ENCODE results near the gene UNC5C. TPM values are rescaled to one million over a fixed set of nuclear protein-coding genes. Genes with fewer than 3 reads are reported as not detected.

The UNC5C gene
- total and polyA plus RNA-seq, 4 donors = 0.27 to 1.2 (median 0.78) TPM

GRCh38 chr4:95209927-95210326 is 338.8 kb downstream of the UNC5C start:
- TF ChIP-seq FOXA2 (IDR thresholded peaks at IDR 0.05) (no peak), YY1 (IDR thresholded peaks at IDR 0.05) (no peak), GABPA (IDR thresholded peaks at IDR 0.05 in 1 of 2, conservative IDR thresholded peaks at IDR 0.05 in 1 of 2) (no peak), HNF4G (IDR thresholded peaks at IDR 0.05) (no peak), JUND (IDR thresholded peaks at IDR 0.05) (no peak), ATF3 (IDR thresholded peaks at IDR 0.05) (no peak), REST (IDR thresholded peaks at IDR 0.05) (no peak), RAD21 (IDR thresholded peaks at IDR 0.05) (no peak)
- TF ChIP-seq, protein P1, sequence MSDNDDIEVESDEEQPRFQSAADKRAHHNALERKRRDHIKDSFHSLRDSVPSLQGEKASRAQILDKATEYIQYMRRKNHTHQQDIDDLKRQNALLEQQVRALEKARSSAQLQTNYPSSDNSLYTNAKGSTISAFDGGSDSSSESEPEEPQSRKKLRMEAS (IDR thresholded peaks at IDR 0.05) = no peak
- H3K9me3 ChIP-seq (ENCODE audit: control insufficient read depth in 4 of 4, low read length in 3 of 4) = no peaks in the 10 kb centered on the region
- no peaks in the 10 kb centered on the region for H3K36me3 ChIP-seq (ENCODE audit: control insufficient read depth in 4 of 4, insufficient read depth in 3 of 4, low read depth in 1 of 4, low read length in 3 of 4)
- 68% methylated on average over 1 of the region's 1 CpG for WGBS
- H3K4me1 ChIP-seq (ENCODE audit: control insufficient read depth in 4 of 4, insufficient read depth in 4 of 4, low read length in 3 of 4) = no peaks in the 10 kb centered on the region
- H3K4me3 ChIP-seq (ENCODE audit: low read depth in 1 of 3, low read length in 3 of 3) = no peak overlapping the region
- no peaks in the 10 kb centered on the region for H3K27me3 ChIP-seq (ENCODE audit: control insufficient read depth in 4 of 4, insufficient read depth in 4 of 4, low read length in 3 of 4)
- no peak overlapping the region for H3K9ac ChIP-seq (ENCODE audit: low read depth in 1 of 2, low read length in 2 of 2)
- H3K27ac ChIP-seq (ENCODE audit: low read depth in 1 of 2, low read length in 2 of 2) = no peak overlapping the region
- no peak for DNase-seq (ENCODE audit: low spot score)

GRCh38 chr4:95204873-95205272 is 343.9 kb downstream of the UNC5C start:
- Histone ChIP-seq H3K9ac (ENCODE audit: low read depth in 1 of 2, low read length in 2 of 2) (no peak overlapping the region), H3K4me3 (ENCODE audit: low read depth in 1 of 3, low read length in 3 of 3) (no peak overlapping the region), H3K36me3 (ENCODE audit: control insufficient read depth in 4 of 4, insufficient read depth in 3 of 4, low read depth in 1 of 4, low read length in 3 of 4) (no peaks in the 10 kb centered on the region), H3K9me3 (ENCODE audit: control insufficient read depth in 4 of 4, low read length in 3 of 4) (no peaks in the 10 kb centered on the region), H3K27ac (ENCODE audit: low read depth in 1 of 2, low read length in 2 of 2) (no peak overlapping the region), H3K27me3 (ENCODE audit: control insufficient read depth in 4 of 4, insufficient read depth in 4 of 4, low read length in 3 of 4) (peaks cover 0 to 3% (median 0%) of the 10 kb centered on the region in 4 donors), H3K4me1 (ENCODE audit: control insufficient read depth in 4 of 4, insufficient read depth in 4 of 4, low read length in 3 of 4) (no peaks in the 10 kb centered on the region)
- no peak for DNase-seq (ENCODE audit: low spot score)
- WGBS = 45% methylated on average over 5 of the region's 5 CpGs
- TF ChIP-seq RXRA (IDR thresholded peaks at IDR 0.05) = no peak
- TF ChIP-seq FOXA1 (IDR thresholded peaks at IDR 0.05) = no peak
- TF ChIP-seq TAF1 (conservative IDR thresholded peaks at IDR 0.05) = no peak
- TF ChIP-seq HNF4G (IDR thresholded peaks at IDR 0.05) = no peak
- no peak for TF ChIP-seq HNF4A (conservative IDR thresholded peaks at IDR 0.05)
- no peak for TF ChIP-seq EGR1 (IDR thresholded peaks at IDR 0.05; ENCODE audit: low read depth in 2 of 2)
- no peak for TF ChIP-seq ATF3 (IDR thresholded peaks at IDR 0.05)
- TF ChIP-seq YY1 (IDR thresholded peaks at IDR 0.05) = no peak
- TF ChIP-seq SP1 (IDR thresholded peaks at IDR 0.05) = no peak
- TF ChIP-seq REST (IDR thresholded peaks at IDR 0.05) = no peak
- TF ChIP-seq GABPA (IDR thresholded peaks at IDR 0.05 in 1 of 2, conservative IDR thresholded peaks at IDR 0.05 in 1 of 2) = no peak
- TF ChIP-seq NR2F2 (IDR thresholded peaks at IDR 0.05) = no peak
- TF ChIP-seq JUND (IDR thresholded peaks at IDR 0.05) = no peak
- no peak for TF ChIP-seq CTCF (IDR thresholded peaks at IDR 0.05; ENCODE audit: low read depth, low read length, missing input control)
